HG02763 (cell line): ENCODE results near the gene ZNF544.
"Not testable (repeated sequence)": the region's sequence is repeated elsewhere in the genome, so short reads cannot be mapped to it uniquely, and the experiment has no call there.

Source experiments
- ATAC-seq: cut with Tn5 transposase; IDR thresholded peaks from one replicate; pipeline ENCODE4 v1.9.1; 2021; ENCODE audit warnings: mild to moderate bottlenecking, moderate library complexity; ENCODE audit not compliant: unreplicated experiment

ZNF544 gene

GRCh38 chr19:58252102-58252685 lies 23.5 kb downstream of the ZNF544 start:
- no peak for ATAC-seq

- not testable (repeated sequence) for ATAC-seq
These were observed 29.5 kb downstream of the ZNF544 start for GRCh38 chr19:58258259-58258658.

DNA sequence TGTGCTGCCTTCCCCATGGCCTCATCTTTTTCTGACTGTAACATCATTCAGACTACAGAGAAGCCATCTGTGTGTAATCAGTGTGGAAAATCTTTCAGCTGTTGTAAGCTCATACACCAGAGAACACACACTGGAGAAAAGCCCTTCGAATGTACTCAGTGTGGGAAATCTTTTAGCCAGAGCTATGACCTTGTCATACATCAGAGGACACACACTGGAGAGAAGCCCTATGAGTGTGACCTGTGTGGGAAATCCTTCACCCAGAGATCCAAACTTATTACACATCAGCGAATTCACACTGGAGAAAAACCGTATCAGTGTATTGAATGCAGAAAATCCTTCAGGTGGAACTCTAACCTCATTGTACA lies 32.9 kb downstream of the ZNF544 start:
- no peak for ATAC-seq

DNA sequence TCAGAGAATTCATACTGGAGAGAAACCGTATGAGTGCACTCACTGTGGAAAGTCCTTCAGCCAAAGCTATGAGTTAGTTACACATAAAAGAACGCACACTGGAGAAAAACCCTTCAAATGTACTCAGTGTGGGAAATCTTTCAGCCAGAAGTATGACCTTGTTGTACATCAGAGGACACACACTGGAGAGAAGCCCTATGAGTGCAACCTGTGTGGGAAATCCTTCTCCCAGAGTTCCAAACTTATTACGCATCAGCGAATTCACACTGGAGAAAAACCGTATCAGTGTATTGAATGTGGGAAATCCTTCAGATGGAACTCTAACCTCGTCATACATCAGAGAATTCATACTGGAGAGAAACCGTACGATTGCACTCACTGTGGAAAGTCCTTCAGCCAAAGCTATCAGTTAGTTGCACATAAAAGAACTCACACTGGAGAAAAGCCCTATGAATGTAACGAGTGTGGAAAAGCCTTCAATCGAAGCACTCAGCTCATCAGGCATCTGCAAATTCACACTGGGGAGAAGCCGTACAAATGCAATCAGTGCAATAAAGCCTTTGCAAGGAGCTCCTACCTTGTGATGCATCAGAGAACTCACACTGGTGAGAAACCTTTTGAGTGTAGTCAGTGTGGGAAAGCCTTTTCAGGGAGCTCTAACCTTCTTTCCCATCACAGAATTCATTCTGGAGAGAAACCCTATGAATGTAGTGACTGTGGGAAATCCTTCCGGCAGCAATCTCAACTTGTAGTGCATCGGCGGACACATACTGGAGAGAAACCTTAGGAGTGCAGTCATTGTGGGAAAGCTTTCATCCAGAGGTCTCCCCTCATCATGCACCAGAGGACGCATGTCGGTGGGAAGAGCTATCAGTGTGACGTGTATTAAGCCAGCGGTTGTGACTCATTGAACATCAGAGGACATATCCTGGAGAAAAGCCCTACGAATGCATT lies 33.5 kb downstream of the ZNF544 start:
- no peak for ATAC-seq

DNA sequence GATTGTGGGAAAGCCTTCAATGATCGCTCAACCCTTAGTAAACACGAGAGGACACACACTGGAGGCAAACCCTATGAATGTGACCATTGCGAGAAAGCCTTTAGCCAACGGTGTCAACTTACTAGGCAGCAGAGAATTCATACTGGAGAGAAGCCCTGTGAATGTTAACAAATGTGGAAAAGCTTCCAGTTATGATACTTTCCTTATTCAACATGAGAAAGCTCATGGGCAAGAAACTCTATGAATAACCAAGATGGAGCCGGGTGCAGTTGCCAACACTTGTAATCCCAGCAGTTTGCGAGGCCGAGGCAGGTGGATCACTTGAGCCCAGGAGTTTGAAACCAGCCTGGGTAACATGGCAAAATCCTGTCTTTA lies 34.2 kb downstream of the ZNF544 start:
- ATAC-seq = no peak

- ATAC-seq = no peak
These were observed 36.4 kb downstream of the ZNF544 start for GRCh38 chr19:58265100-58265499.

- no peak for ATAC-seq
These were observed 39.6 kb downstream of the ZNF544 start for GRCh38 chr19:58268344-58268743.

GRCh38 chr19:58274771-58275201 lies 46.1 kb downstream of the ZNF544 start:
- ATAC-seq = no peak

- ATAC-seq = no peak
These were observed 46.9 kb downstream of the ZNF544 start for GRCh38 chr19:58275564-58275963.

DNA sequence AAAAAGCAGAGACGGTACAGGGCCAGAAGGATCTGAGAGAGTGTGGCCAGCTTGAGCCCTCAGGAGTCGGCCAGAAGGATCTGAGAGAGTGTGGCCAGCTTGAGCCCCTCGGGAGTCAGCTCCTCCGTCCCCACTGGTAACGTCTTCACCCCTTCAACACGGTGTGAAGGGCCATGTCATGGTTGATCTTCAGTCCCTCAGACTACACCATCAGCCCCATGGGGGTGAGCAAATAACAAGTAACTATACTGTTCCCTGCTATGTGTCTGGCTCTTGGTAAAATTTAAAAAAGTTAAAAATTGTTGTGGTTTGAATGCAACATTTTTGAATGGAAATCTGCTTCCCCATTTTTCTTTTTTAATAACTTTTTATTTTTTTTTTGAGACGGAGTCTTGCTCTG lies 48.5 kb downstream of the ZNF544 start:
- ATAC-seq = no peak

DNA sequence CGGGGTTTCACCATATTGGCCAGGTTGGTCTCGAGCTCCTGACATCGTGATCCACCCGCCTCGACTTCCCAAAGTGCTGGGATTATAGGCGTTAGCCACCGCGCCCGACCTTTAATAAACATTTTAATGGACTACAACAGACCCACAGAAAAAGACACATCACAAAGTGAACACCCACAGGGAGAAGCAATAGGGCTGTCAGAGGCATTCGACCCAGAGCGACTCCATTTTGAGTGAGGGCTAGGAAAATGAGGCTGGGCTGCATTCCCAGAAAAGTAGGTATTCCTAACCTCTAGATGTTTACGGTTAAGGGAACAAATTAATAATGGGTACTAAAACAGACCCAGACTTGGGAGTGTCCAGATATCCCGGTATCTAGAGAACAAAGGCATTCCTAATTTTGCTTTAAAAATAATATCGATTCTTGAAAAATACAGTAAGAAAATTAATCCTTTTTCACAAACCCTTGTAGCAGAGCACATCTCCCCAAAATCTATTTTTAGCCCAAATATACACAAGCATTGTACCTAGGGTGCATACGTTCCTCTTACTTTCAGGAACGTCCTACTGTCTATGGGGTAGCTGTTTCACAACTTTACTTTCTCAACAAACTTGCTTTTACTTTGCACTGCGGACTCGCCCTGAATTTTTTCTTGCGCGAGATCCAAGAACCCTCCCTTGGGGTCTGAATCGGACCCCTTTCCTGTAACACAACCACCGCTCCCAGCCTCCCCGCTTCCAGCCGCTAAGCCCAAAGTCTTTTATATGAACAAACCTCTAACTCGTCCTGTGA lies 49.2 kb downstream of the ZNF544 start:
- no peak for ATAC-seq

GRCh38 chr19:58278541-58279041 lies 49.9 kb downstream of the ZNF544 start, which contains the start of gene ZNF8:
Gene ZNF8 (plus strand): TSS chr19:58278955. CDS start chr19:58279082, 127 bp downstream.
- peak; percentile 93 for ATAC-seq

DNA sequence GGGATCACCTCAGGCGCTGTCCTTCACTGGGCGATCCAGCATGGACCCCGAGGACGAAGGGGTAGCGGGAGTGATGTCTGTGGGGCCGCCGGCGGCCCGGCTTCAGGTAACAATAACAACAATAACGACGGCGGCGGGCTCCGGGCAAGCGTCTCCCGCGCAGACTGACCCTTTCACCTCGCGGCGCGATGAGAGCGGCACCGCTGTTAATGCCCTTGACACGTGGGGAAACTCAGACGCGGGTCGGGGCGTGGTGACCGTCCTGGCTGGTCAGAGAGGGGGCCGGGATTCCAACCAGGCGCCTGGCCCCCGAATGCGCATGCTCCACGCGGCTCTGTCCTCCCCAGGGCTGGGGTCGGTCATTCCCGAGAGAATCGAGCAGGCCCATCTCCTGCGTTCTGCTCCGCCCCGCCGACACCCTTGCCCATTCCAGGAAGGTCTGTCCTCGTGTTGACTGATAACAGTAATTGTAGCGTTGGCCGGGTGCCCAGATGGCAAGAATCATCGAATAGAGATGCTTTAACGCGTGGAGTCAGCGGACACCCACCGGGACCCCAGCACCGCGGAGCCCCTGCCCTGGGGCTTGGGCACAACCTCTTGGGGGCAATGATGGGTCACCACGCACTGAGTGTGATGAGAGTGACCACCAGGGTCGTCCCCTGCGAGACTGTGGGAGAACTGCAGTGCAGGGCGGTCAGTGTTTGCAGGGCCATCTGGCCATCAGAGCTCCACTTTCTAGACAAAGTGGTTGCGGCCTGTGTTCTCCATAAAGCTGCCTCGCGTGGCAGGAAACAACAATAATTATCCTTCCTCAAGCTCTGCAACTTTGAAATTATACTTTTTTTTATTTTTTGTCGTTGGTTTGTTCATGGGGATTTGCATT lies 50.6 kb downstream of the ZNF544 start:
- peak; percentile 27 for ATAC-seq

- ATAC-seq = no peak
These were observed 51.2 kb downstream of the ZNF544 start for GRCh38 chr19:58279925-58280316.

GRCh38 chr19:58284199-58284598 lies 55.5 kb downstream of the ZNF544 start:
- ATAC-seq = no peak

DNA sequence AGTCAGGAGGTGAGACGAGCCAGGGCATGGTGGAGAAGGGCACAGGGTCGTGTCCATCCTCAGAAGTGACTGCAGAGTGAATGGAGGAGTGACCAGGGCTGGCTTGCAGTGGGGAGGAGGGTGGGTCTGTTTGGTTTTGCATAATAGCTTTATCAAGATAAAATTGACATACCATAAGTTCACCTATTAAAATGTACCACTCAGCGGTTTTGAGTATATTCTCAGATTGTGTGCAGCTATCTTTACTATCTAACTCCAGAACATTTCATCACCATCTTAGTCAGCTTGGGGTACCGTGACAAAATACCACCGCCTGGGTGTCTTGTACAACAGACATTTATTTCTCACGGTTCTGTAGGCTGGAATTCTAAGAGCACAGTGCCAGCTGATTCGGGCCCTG lies 63.2 kb downstream of the ZNF544 start:
- ATAC-seq = no peak

DNA sequence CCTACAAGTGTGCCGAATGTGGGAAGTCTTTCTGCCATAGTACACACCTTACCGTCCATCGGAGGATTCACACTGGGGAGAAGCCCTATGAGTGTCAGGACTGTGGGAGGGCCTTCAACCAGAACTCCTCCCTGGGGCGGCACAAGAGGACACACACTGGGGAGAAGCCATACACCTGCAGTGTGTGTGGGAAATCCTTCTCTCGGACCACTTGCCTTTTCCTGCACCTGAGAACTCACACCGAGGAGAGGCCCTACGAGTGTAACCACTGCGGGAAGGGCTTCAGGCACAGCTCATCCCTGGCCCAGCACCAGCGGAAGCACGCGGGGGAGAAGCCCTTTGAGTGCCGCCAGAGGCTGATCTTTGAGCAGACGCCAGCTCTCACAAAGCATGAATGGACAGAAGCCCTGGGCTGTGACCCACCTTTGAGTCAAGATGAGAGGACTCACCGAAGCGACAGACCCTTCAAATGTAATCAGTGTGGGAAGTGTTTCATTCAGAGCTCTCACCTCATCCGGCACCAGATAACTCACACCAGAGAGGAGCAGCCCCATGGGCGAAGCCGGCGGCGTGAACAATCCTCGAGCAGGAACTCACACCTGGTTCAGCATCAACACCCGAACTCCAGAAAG lies 66.1 kb downstream of the ZNF544 start:
- no peak for ATAC-seq

DNA sequence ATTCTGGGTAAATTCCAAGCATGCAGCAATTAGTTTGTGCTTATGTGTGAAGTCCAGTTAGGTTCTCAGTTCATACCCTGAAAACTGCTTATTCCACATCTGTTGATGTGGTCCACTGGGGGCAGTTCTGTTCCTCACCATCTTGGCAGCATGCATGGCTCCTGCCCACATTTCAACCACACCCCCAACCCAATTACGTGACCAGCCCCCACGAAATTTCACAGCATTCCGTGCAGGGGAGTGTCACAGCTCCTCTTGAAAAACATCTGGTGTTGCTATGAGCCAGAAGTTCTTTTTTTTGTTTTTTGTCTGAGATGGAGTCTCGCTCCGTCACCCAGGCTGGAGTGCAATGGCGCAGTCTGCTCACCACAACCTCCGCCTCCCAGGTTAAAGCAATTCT lies 67.4 kb downstream of the ZNF544 start:
- ATAC-seq = no peak

DNA sequence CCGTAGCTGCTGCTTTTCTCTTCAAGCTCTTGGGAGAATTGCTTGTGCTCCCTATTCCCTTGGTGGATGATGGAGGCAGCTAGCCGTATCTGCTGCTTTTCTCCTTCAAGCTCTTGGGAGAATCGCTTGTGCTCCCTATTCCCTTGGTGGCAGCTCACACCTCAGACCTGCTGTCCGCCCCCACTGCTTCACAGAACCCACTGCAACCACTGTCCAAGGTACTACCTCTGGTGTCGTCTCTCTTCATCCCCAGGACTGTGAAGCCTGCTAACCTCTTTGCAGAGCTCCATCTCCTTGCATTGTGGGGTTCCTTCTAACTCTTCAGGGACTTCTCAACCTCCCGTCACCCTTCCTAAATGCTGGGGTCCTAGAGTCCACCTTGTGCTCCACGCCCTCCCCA lies 71.9 kb downstream of the ZNF544 start:
- no peak for ATAC-seq

DNA sequence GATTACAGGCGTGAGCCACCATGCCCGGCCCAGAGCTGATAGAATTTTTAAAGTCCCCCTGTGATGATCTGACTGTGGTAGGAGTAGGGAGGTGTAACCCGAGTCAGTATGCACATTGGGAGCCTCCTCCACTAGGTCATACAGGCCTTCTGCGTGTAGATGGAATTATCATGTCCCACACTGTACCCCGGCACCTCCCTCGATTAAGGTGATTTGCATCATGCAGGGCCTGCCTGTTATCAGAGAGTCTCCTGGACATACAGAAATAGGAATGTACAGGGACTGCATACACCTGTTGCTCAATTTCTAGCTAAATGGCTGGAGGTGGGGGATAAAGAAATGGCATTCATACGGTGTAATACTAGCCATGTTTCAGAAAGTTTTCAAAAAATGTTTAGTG lies 75.5 kb downstream of the ZNF544 start:
- no peak for ATAC-seq
